Uterus (tissue), 4 donors: ENCODE data around the gene OSBPL9. TPM values are rescaled to one million over a fixed set of nuclear protein-coding genes. Genes with fewer than 3 reads are reported as not detected.

ENCODE experiments used
- DNase-seq, 2 donors: peaks; one replicate each; pipeline ENCODE4 v3.0.0-alpha.2; 2019 to 2020
- H3K27ac ChIP-seq, 2 donors: fragments of 200-600 bp; sonication (generic); 1 replicate in 1 of 2; 2 replicates in 1 of 2; pipeline ENCODE4 v1.5.1; 2016 to 2018
- H3K27me3 ChIP-seq, 2 donors: fragments of 200-600 bp; sonication (generic); one replicate each; pipeline ENCODE4 v1.5.1; 2018 to 2019; ENCODE audit warnings: control low read depth in 1 of 2
- H3K36me3 ChIP-seq, 2 donors: fragments of 200-600 bp; sonication (generic); one replicate each; pipeline ENCODE4 v1.5.1; 2019; ENCODE audit warnings: control low read depth in 1 of 2
- H3K4me1 ChIP-seq, 2 donors: fragments of 200-600 bp; sonication (generic); one replicate each; pipeline ENCODE4 v1.5.1; 2018 to 2019; ENCODE audit warnings: control low read depth in 1 of 2
- H3K4me3 ChIP-seq, 2 donors: fragments of 200-600 bp; sonication (generic); 1 replicate in 1 of 2; 2 replicates in 1 of 2; pipeline ENCODE4 v1.5.1; 2018 to 2019; ENCODE audit warnings: mild to moderate bottlenecking in 1 of 2
- H3K9me3 ChIP-seq, 2 donors: fragments of 200-600 bp; sonication (generic); one replicate each; pipeline ENCODE4 v1.5.1; 2019; ENCODE audit warnings: control low read depth in 1 of 2
- POLR2A ChIP-seq, 2 donors: fragments of 450-650 bp; IDR thresholded peaks; one replicate each; pipeline ENCODE4 v1.6.1; 2016; ENCODE audit warnings: antibody characterized with exemption in 2 of 2, mild to moderate bottlenecking in 1 of 2, moderate library complexity in 1 of 2
- intact Hi-C: fragments of 100-400 bp; cut with DNase I; formaldehyde crosslinking; loops from one replicate; pipeline ENCODE4 v1.15.1; 2023; ENCODE audit warnings: low total_unique reads
- total RNA-seq, 4 donors: library from RNA; depleted of rRNA in 3 of 4; stranded (reverse); fragments of >200 nt in 3 of 4; gene quantifications; one replicate each; pipeline versions ENCODE4 v1.1.0 to v1.2.4, GENCODE V29; 2014 to 2023
- TF ChIP-seq, protein P1 (sequence below), 4 experiments: fragments of 200-600 bp in 2 of 4; fragments of 450-650 bp in 2 of 4; sonication (generic) in 2 of 4; IDR thresholded peaks; one replicate each; pipeline ENCODE4 v1.5.1; 2016 to 2019; ENCODE audit warnings: antibody characterized with exemption in 4 of 4, mild to moderate bottlenecking in 2 of 4, moderate library complexity in 1 of 4
- donor health status: DM: yes; HTN: yes; CAD: no.

Gene OSBPL9
- total RNA-seq, 4 donors from 2014 or later, result 94.0 to 122 (median 108) TPM

- Histone ChIP-seq H3K27me3 (no peaks in the 10 kb centered on the region), H3K36me3 (no peaks in the 10 kb centered on the region), H3K4me3 (no peak overlapping the region), H3K27ac (peak overlapping the region; percentile 73 to 95), H3K4me1 (peaks cover 0 to 21% of the 10 kb centered on the region in 2 donors), H3K9me3 (no peaks in the 10 kb centered on the region)
- DNase-seq, result no peak
- intact Hi-C loops, result no loop called here
- TF ChIP-seq POLR2A (IDR thresholded peaks at IDR 0.05), result no peak
- TF ChIP-seq, protein P1, sequence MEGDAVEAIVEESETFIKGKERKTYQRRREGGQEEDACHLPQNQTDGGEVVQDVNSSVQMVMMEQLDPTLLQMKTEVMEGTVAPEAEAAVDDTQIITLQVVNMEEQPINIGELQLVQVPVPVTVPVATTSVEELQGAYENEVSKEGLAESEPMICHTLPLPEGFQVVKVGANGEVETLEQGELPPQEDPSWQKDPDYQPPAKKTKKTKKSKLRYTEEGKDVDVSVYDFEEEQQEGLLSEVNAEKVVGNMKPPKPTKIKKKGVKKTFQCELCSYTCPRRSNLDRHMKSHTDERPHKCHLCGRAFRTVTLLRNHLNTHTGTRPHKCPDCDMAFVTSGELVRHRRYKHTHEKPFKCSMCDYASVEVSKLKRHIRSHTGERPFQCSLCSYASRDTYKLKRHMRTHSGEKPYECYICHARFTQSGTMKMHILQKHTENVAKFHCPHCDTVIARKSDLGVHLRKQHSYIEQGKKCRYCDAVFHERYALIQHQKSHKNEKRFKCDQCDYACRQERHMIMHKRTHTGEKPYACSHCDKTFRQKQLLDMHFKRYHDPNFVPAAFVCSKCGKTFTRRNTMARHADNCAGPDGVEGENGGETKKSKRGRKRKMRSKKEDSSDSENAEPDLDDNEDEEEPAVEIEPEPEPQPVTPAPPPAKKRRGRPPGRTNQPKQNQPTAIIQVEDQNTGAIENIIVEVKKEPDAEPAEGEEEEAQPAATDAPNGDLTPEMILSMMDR (IDR thresholded peaks at IDR 0.05), result no peak
Observed at GRCh38 chr1:51660580-51660979, 43.7 kb downstream of the OSBPL9 start.

DNA sequence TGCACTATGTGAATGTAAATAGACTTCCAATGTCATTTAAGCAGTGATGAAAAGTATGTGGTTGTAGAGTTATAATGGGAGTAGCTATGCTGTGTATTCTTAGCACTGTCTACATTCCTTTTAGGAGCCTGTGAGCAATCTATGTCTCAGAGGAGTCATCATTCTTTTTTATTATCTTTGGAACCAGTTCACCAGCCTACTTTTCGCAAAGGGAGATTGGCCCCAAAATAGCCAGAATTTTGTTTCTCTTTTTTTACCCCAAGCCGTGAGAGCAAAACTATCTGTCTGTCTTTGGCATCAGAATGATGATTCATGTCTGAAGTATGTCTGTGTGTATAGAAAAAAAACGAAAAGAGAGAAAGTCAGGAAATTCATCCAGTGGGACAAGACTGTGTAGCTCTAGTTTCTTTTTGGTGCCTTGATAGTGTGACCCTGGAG, 44.2 kb downstream of the OSBPL9 start:
- intact Hi-C loops, result no loop called here
- no peaks in the 10 kb centered on the region for H3K36me3 ChIP-seq
- no peaks in the 10 kb centered on the region for H3K9me3 ChIP-seq
- H3K4me1 ChIP-seq, result peaks cover 0 to 21% of the 10 kb centered on the region in 2 donors
- peak overlapping the region; percentile 78 to 95 for H3K27ac ChIP-seq
- TF ChIP-seq, protein P1 (IDR thresholded peaks at IDR 0.05), result no peak
- TF ChIP-seq POLR2A (IDR thresholded peaks at IDR 0.05), result peak in 1 of 2 donors; percentile 5
- no peaks in the 10 kb centered on the region for H3K27me3 ChIP-seq
- H3K4me3 ChIP-seq, result no peak overlapping the region
- no peak for DNase-seq

- Histone ChIP-seq H3K4me1 (peaks cover 0 to 21% of the 10 kb centered on the region in 2 donors), H3K27me3 (no peaks in the 10 kb centered on the region), H3K4me3 (no peak overlapping the region), H3K9me3 (no peaks in the 10 kb centered on the region), H3K27ac (peak overlapping the region in 1 of 2 donors; percentile 95), H3K36me3 (no peaks in the 10 kb centered on the region)
- intact Hi-C loops, result no loop called here
- DNase-seq, result no peak
- TF ChIP-seq, protein P1 (IDR thresholded peaks at IDR 0.05), result no peak
- TF ChIP-seq POLR2A (IDR thresholded peaks at IDR 0.05), result no peak
Observed at GRCh38 chr1:51663105-51663504, 46.2 kb downstream of the OSBPL9 start.

DNA sequence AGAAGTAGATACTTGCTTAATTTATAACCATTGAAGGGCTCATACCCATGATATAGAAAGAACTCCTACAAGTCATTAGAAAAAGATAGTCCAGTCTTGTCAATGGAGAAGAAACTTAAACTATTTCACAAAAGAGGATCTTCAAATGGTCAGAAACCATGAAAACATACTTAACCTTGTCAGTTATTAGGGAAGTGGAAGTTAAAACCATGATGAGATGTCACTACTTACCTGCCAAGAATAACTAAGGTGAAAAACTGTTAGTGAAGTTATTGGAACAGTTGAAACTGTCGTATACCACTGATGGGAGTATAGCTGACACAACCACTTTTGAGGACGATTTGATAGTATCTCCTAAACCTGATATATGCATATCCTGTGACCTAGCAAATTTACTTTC, 46.8 kb downstream of the OSBPL9 start:
- peaks cover 0 to 20% of the 10 kb centered on the region in 2 donors for H3K4me1 ChIP-seq
- no peaks in the 10 kb centered on the region for H3K36me3 ChIP-seq
- H3K4me3 ChIP-seq, result no peak overlapping the region
- H3K27ac ChIP-seq, result peak overlapping the region in 1 of 2 donors; percentile 95
- DNase-seq, result no peak
- H3K9me3 ChIP-seq, result no peaks in the 10 kb centered on the region
- intact Hi-C loops, result no loop called here
- TF ChIP-seq, protein P1 (IDR thresholded peaks at IDR 0.05), result no peak
- TF ChIP-seq POLR2A (IDR thresholded peaks at IDR 0.05), result no peak
- H3K27me3 ChIP-seq, result no peaks in the 10 kb centered on the region

GRCh38 chr1:51664421-51665240, 47.7 kb downstream of the OSBPL9 start:
- Histone ChIP-seq H3K9me3 (no peaks in the 10 kb centered on the region), H3K4me1 (peaks cover 4 to 21% of the 10 kb centered on the region in 2 donors), H3K27ac (no peak overlapping the region), H3K4me3 (no peak overlapping the region), H3K36me3 (no peaks in the 10 kb centered on the region), H3K27me3 (no peaks in the 10 kb centered on the region)
- intact Hi-C loops, result loop anchor here (5.0 kb wide), 1 partner anchor 52 kb away; no protein-coding TSS in a partner anchor
- TF ChIP-seq POLR2A (IDR thresholded peaks at IDR 0.05), result no peak
- TF ChIP-seq, protein P1 (IDR thresholded peaks at IDR 0.05), result no peak
- DNase-seq, result no peak
